Measurements from ENCODE around the gene AMIGO3. TPM values are rescaled to one million over a fixed set of nuclear protein-coding genes. Genes with fewer than 3 reads are reported as not detected.
"Not testable (repeated sequence)": the region's sequence is repeated elsewhere in the genome, so short reads cannot be mapped to it uniquely, and the experiment has no call there.

AMIGO3 gene
- total RNA-seq, 1 donor from 2014 or later, result 0.98 TPM

- intact Hi-C loops (cut with micrococcal nuclease), result loop anchor here (1.0 kb wide), 3 partner anchors 16 to 96 kb away; partner anchors contain the start of genes AMIGO3, APEH and IP6K1
These were observed 29.4 kb downstream of the AMIGO3 start for GRCh38 chr3:49689908-49690624.

DNA sequence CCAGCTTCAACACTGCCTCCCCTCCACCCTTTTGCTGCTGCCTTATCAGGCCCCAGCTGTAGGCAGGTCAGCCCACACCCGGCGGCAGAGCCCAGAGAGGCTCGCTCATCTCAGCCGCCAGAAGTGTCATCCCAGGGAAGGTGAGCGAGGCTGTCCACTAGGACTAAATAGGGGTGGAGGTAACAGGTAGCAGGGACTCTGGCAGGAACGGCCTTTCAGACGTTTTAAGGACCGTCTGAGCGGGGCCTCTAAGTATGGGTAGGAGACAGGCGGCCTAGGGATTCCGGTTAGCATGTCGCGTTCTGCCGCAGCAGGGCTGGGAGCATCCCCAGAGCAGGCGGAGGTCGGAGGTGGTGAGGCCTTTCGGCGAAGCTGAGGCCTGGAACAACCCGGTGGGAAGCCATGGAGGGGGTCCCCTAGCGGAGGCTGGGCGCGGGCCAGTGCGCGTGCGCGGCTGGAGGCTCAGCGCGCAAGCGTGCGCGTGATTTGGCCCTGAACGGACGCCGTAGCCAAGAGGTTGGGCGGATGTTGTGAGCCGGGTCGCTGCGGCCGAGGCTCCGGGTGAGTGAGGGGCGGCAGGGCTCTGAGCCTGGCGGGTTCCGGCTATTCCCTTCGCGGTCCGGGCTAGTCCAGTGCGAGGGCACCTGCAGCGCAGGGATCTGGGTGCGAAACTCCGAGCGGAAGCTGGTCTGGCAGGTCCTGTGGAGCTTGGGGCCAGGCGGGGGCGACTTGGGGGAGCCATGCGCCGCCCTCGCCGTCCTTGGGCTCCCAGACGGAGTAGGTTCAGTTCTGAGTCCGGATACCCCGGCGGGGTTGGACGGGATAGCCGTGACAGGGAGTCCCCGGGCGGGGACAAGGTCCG, 30.2 kb downstream of the AMIGO3 start, which contains the start of the genes MST1 and RNF123:
MST1 (minus strand) TSS at position 429 of the 862 bp plus-strand sequence. CDS start 783 bp downstream, outside the sequence.
RNF123 (plus strand) TSS at position 512 of the 862 bp plus-strand sequence. CDS start 1,609 bp downstream, outside the sequence.
- intact Hi-C loops (cut with micrococcal nuclease), result loop anchor here (1.0 kb wide), 3 partner anchors 15 to 97 kb away; partner anchors contain the start of genes AMIGO3, APEH and IP6K1

DNA sequence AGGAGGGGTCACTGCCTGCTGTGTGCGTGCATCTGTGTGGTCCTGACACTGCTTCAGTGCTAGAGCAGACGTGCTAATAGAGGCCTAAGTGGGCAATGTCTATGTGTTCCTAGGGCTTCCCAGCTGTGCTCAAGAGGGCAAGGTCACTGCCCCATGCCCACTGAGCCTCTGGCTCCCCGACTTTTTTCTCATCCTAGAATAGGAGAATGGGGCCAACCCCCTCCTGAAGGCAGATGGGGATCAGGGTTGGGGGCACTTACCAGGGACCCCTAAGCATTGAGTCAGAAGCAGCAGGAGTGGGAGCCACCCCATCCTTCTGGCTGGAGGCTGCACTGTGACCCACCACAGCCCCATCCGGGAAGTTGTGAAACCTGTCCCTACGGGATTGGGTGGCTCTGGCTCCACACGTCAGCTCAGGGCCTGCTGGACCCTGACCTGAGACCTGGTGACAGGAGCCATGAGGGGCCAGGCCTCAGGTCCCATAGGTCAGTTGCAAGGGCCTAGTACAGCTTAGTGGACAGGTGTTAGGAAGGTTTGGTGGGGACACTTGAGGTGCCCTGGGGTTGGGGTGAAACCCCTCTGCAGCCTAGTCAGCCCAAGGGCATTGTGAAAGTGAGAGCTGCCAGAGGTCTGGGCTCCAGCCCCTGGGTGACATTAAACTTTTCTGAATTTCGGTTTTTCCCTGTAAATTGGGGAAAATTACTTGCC, 31.0 kb downstream of the AMIGO3 start:
- intact Hi-C loops (cut with micrococcal nuclease), result loop anchor here (1.0 kb wide), 3 partner anchors 14 to 98 kb away; partner anchors contain the start of genes AMIGO3, APEH and IP6K1

- intact Hi-C loops (cut with micrococcal nuclease), result not testable (repeated sequence)
These were observed 32.1 kb downstream of the AMIGO3 start for GRCh38 chr3:49687424-49687795.

DNA sequence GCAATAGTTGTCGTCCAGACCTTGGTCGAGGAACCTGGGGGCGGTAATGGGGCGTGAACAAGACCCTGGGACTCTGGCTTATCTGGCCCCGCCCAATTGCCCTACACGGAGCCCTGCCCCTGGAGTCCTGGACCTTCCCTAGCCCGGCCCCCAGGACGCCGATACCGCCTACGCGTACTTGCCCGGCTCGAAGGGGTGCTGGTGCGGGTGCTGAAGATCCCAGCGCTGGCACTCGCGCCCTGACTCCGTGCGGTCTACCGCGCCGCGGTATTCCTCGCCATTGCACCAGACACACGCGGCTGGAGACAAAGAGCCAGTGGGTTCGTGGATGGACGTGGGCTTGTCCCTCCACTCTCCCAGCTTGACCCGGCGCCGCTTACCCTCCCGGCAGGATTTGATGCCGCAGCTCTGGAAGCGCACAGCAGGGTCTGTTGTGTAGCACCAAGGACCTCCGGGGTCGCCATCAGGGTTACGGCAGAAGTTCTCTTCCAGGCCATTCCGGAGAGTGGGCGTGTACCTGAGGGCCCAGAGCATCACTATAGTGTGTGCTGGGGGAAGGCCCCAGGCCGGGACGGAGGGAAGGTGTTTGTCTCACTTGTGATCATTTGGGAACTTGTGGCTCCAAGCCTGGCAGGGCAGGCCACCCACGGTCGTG, 32.6 kb downstream of the AMIGO3 start:
- intact Hi-C loops (cut with micrococcal nuclease), result not testable (repeated sequence)

GRCh38 chr3:49686346-49686745, 33.1 kb downstream of the AMIGO3 start:
- intact Hi-C loops (cut with micrococcal nuclease), result not testable (repeated sequence)

- intact Hi-C loops (cut with micrococcal nuclease), result not testable (repeated sequence)
These were observed 33.6 kb downstream of the AMIGO3 start for GRCh38 chr3:49685846-49686245.

GRCh38 chr3:49685103-49685502, 34.4 kb downstream of the AMIGO3 start:
- intact Hi-C loops (cut with micrococcal nuclease), result not testable (repeated sequence)

GRCh38 chr3:49684453-49684852, 35.0 kb downstream of the AMIGO3 start:
- intact Hi-C loops (cut with micrococcal nuclease), result not testable (repeated sequence)

DNA sequence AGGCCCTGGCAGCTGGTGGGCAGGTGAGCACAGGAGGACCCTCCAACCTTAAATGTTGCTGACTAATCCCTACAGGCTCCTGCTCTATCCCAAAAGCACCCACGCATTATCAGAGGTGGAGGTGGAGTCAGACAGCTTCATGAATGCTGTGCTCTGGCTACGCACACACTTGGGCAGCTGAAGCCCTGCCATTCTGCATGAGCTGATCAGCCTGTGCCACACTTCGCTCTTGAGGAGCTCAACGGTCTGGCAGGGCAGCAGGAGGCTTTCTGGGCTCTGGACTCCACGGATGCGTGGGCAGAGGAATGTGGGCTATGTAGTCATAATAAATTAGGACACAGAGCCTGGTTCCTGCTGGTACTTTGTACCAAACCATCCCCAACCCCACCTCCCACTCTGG, 36.3 kb downstream of the AMIGO3 start:
- intact Hi-C loops (cut with micrococcal nuclease), result no loop called here

DNA sequence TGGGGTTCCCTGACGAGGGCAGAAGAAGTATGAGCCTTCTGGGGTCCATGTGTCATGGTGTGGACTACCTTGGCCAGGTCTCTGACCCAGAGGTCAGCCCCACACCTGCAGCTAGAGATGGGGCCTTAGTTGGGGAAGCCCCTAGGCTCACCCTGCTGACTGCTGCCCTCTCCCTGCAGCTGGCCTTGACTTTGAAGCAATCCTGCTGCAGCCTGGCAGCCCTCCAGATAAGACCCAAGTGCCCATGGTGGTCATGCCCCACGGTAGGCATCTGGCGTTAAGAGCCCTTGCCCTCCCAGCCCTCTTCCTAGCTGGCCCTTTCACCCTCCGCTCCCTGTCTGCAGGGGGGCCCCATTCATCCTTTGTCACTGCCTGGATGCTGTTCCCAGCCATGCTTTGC, 37.9 kb downstream of the AMIGO3 start:
- intact Hi-C loops (cut with micrococcal nuclease), result no loop called here

DNA sequence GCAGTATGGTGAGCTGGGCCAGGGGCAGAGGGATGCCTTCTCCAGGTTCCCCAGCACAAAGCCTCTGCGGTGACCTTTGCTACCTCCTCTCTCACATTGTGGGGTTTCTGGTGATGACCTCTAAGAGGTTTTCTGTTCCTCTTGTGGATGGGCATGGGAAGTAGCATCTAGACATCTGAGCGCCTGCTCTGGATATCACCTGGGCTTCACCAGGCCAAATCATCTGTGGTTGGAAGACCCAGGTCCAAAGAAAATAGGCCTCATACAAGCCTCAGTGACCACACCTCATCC, 38.3 kb downstream of the AMIGO3 start:
- intact Hi-C loops (cut with micrococcal nuclease), result no loop called here

DNA sequence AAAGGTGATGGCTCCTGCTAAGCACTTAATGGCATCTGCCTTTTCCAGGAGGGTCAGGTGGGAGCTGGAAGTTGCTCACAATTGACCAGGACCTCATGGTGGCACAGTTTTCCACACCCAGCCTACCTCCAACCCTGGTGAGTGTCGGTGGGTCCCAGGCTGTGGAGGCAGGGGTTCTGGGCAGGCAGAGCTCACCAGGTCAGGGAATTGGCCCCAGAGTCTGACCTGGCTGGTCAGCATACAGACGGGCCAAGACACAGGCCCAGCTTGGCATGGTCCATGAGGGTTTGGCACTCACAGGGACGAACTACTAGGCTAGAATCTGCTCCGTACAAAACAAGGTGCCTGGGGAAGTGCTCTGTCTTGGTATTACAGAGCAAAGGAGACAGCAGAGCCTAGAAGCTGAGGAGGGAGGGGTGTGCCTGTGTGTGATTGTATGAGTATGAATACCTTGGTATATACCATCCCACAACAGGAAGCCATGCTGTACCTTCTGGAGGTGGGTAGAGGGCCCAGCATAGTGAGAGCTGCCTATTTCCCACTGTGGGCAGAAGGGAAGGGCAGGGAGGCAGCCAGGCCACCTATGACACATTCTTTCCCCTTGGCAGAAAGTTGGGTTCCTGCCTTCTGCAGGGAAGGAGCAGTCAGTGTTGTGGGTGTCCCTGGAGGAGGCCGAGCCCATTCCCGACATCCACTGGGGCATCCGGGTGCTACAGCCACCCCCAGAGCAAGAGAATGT, 38.8 kb downstream of the AMIGO3 start:
- intact Hi-C loops (cut with micrococcal nuclease), result no loop called here

- intact Hi-C loops (cut with micrococcal nuclease), result loop anchor here (10.0 kb wide), 1 partner anchor 581 kb away; the partner anchor contains the start of gene QRICH1
These were observed 43.6 kb downstream of the AMIGO3 start for GRCh38 chr3:49675912-49676311.

DNA sequence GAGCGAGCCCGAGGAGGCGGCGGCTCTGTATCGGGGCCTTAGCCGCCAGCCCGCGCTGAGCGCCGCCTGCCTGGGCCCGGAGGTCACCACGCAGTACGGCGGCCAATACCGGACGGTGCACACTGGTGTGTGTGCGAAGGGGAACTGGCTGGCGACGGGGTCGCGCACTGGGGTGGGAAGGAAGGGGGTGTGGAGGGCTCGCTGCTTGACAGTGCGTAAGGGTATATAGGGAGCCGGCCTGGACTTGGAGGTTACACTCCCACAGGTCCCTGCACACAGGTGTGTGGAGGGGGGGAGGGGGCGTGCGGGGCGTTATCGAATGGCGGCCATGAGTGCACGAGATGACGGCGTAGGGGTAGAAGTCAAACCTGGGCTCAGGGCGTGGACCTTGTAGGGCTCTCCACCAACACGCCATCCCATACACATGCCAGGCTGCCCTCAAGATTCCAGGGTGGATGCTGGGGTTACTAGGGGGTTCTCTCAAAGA, 44.9 kb downstream of the AMIGO3 start:
- intact Hi-C loops (cut with micrococcal nuclease), result loop anchor here (1.0 to 10.0 kb wide), 16 partner anchors 15 to 957 kb away; partner anchors contain the start of genes AMIGO3, BSN, DAG1 and GPX1

DNA sequence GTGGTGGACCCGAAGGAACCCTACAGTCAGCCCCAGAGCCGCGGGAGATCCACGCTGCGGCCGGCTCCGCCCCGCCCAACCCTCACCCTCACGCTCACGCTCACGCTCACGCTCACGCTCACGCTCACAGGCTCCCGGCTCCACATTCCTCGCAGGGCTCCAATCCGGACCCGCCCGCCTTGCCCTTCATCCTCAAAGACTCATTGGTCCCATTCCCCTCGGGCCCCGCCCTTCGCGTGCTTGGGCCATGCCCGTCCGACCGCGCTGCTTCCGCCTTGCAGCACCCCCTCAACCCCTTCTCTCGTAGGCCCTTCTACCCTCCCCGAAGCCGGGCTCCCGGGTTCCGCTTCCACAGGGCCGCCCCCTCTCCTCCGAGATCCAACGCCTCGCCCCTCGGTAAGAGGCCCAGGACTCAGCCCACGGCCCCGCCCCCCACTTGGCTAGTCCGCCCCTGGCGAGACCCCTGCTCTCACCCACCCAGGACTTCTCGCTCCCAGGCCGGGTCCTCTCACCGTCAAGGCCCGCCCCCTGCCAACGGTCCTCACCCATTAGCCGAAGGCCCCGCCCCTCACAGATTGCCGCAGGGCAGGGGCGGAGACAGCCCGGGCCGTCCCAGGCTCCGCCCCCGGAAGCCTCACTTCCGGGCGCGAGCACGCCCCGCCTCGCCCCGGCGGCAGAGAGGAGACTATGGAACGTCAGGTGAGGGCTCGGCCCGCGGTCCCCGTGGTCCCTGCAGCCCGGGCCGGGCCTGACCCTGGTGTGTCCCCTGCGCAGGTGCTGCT, 45.6 kb downstream of the AMIGO3 start, which contains the start of gene APEH:
APEH (plus strand) TSS at position 637 of the 782 bp plus-strand sequence; CDS start at position 688, 51 bp downstream.
- intact Hi-C loops (cut with micrococcal nuclease), result loop anchor here (1.0 to 10.0 kb wide), 16 partner anchors 15 to 957 kb away; partner anchors contain the start of genes AMIGO3, BSN, DAG1 and GPX1

DNA sequence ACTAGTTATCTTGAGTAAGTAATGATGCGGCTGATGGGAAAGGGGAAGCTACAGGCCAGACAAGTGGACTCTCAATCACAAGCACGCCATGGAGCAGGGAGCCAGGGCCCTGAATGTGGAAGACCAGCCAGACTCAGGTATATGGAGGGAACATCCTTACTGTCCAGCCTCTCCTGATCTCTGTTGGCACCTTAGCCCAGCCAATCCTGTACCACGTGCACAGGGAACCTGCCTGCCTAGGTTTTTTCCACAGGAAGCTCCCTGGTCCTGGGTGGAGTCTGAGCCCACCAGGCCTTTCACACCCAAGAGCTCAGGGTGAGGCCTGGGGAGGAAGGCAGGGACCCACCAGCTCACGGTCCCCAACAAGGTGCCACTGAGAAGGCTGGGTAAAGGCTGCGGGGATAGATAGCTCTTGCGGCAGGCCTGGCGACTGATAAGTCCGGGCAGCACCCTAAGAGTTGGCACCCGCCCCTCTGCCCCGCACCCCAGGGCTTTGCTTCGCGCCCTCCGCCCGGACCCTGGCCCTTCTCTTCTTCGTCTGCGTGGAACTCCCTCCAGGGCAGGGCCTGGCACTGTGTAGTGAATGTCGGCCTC, 46.3 kb downstream of the AMIGO3 start:
- intact Hi-C loops (cut with micrococcal nuclease), result loop anchor here (5.0 to 10.0 kb wide), 6 partner anchors 316 to 956 kb away; partner anchors contain the start of genes GPX1, IP6K2, QRICH1 and RBM5

Measured in T-helper 1 cell treated with Interleukin-12 subunit alpha and Interleukin-12 subunit beta and Interleukin-4 antibody, amounts not matched to agents 30 ng/mL and 1 ng/mL, for 36 hours (primary cell).